H9 (cell line): Measurements from ENCODE around the gene SP110. TPM values are rescaled to one million over a fixed set of nuclear protein-coding genes. Genes with fewer than 3 reads are reported as not detected.

ENCODE experiments used
- DNase-seq: peaks from one replicate; pipeline ENCODE4 v3.0.0-alpha.2; 2017
- H2AFZ ChIP-seq: one replicate; pipeline ENCODE4 v1.6.1; 2013; ENCODE audit warnings: mild to moderate bottlenecking, low read length, control low read depth, moderate library complexity
- H2AK5ac ChIP-seq: 2 replicates; pipeline ENCODE4 v1.6.1; 2013; ENCODE audit warnings: low read length, control low read depth, mixed read lengths; ENCODE audit not compliant: insufficient read length
- H2BK120ac ChIP-seq: one replicate; pipeline ENCODE4 v1.6.1; 2013; ENCODE audit warnings: low read depth, mild to moderate bottlenecking, low read length, control low read depth, inconsistent platforms; ENCODE audit not compliant: poor library complexity, severe bottlenecking
- H2BK12ac ChIP-seq: 2 replicates; pipeline ENCODE4 v1.6.1; 2013; ENCODE audit warnings: low read length, control low read depth, mixed read lengths, low read depth; ENCODE audit not compliant: insufficient read length
- H2BK15ac ChIP-seq: 2 replicates; pipeline ENCODE4 v1.6.1; 2013; ENCODE audit warnings: low read depth, low read length, control low read depth
- H2BK20ac ChIP-seq: one replicate; pipeline ENCODE4 v1.6.1; 2013; ENCODE audit warnings: low read depth, mild to moderate bottlenecking, low read length, control low read depth, inconsistent platforms; ENCODE audit not compliant: poor library complexity, severe bottlenecking
- H2BK5ac ChIP-seq: 2 replicates; pipeline ENCODE4 v1.6.1; 2013; ENCODE audit warnings: low read length, control low read depth, mixed read lengths; ENCODE audit not compliant: insufficient read length
- H3K14ac ChIP-seq: 2 replicates; pipeline ENCODE4 v1.6.1; 2013; ENCODE audit warnings: low read length, control low read depth; ENCODE audit not compliant: insufficient read depth
- H3K18ac ChIP-seq: 2 replicates; pipeline ENCODE4 v1.6.1; 2013; ENCODE audit warnings: low read depth, mild to moderate bottlenecking, mixed read lengths, low read length, control low read depth; ENCODE audit not compliant: insufficient read length
- H3K23ac ChIP-seq: 2 replicates; pipeline ENCODE4 v1.6.1; 2013; ENCODE audit warnings: low read length, control low read depth, mixed read lengths, low read depth; ENCODE audit not compliant: insufficient read length
- H3K23me2 ChIP-seq: 2 replicates; pipeline ENCODE4 v1.6.1; 2013; ENCODE audit warnings: low read depth, mild to moderate bottlenecking, mixed read lengths, low read length, control low read depth; ENCODE audit not compliant: insufficient read length, poor library complexity, severe bottlenecking
- H3K27ac ChIP-seq: 2 replicates; pipeline ENCODE4 v1.5.1; 2013; ENCODE audit warnings: low read length, control low read depth, mixed read lengths, low read depth; ENCODE audit not compliant: insufficient read length
- H3K27me3 ChIP-seq: 2 replicates; pipeline ENCODE4 v1.6.1; 2013; ENCODE audit warnings: low read length, control low read depth, inconsistent platforms; ENCODE audit not compliant: insufficient read depth
- H3K4ac ChIP-seq: 2 replicates; pipeline ENCODE4 v1.6.1; 2013; ENCODE audit warnings: low read depth, mild to moderate bottlenecking, control low read depth, inconsistent platforms, low read length, moderate library complexity
- H3K4me1 ChIP-seq: 2 replicates; pipeline ENCODE4 v1.6.1; 2013; ENCODE audit warnings: low read length, control low read depth, inconsistent platforms; ENCODE audit not compliant: insufficient read depth
- H3K4me2 ChIP-seq: 2 replicates; pipeline ENCODE4 v1.6.1; 2013; ENCODE audit warnings: low read length, control low read depth, mixed read lengths; ENCODE audit not compliant: insufficient read length, insufficient read depth
- H3K56ac ChIP-seq: 2 replicates; pipeline ENCODE4 v1.6.1; 2013; ENCODE audit warnings: low read depth, mild to moderate bottlenecking, mixed read lengths, low read length, control low read depth; ENCODE audit not compliant: insufficient read length
- H3K79me1 ChIP-seq: 2 replicates; pipeline ENCODE4 v1.6.1; 2013; ENCODE audit warnings: low read depth, mild to moderate bottlenecking, moderate library complexity, low read length, control low read depth, inconsistent platforms; ENCODE audit not compliant: insufficient read depth, poor library complexity, severe bottlenecking
- H3K79me2 ChIP-seq: 2 replicates; pipeline ENCODE4 v1.6.1; 2013; ENCODE audit warnings: low read length, control low read depth, inconsistent platforms; ENCODE audit not compliant: insufficient read depth
- H3K9ac ChIP-seq: 2 replicates; pipeline ENCODE4 v1.6.1; 2013; ENCODE audit warnings: low read length, control low read depth, mixed read lengths; ENCODE audit not compliant: insufficient read length; ENCODE audit errors: extremely low read depth
- H3K9me3 ChIP-seq: one replicate; pipeline ENCODE4 v1.6.1; 2013; ENCODE audit warnings: low read depth, low read length, inconsistent platforms; ENCODE audit not compliant: control insufficient read depth
- H3T11ph ChIP-seq: one replicate; pipeline ENCODE4 v1.6.1; 2013; ENCODE audit warnings: mild to moderate bottlenecking, low read length, control low read depth, inconsistent platforms
- H4K20me1 ChIP-seq: one replicate; pipeline ENCODE4 v1.6.1; 2013; ENCODE audit not compliant: control insufficient read depth, insufficient read length, insufficient read depth
- H4K5ac ChIP-seq: 2 replicates; pipeline ENCODE4 v1.6.1; 2013; ENCODE audit warnings: low read depth, mild to moderate bottlenecking, mixed read lengths, low read length, control low read depth; ENCODE audit not compliant: insufficient read length
- H4K8ac ChIP-seq: replicated peaks from 2 replicates; pipeline ENCODE4 v1.6.1; 2013; ENCODE audit warnings: low read length, control low read depth, mixed read lengths, low read depth; ENCODE audit not compliant: insufficient read length
- H4K91ac ChIP-seq: 2 replicates; pipeline ENCODE4 v1.6.1; 2013; ENCODE audit warnings: low read depth, mild to moderate bottlenecking, moderate library complexity, mixed read lengths, low read length, control low read depth; ENCODE audit not compliant: insufficient read length
- H3K27ac Mint-ChIP-seq, 3 experiments: 2 replicates in 2 of 3; 3 replicates in 1 of 3; pipeline ENCODE4 v1.8.0; 2020 to 2021; ENCODE audit warnings: mixed read lengths in 3 of 3, mild to moderate bottlenecking in 1 of 3, moderate library complexity in 1 of 3
- H3K27me3 Mint-ChIP-seq: 2 replicates; pipeline ENCODE4 v1.8.0; 2021; ENCODE audit warnings: low read depth, mild to moderate bottlenecking, moderate library complexity, mixed read lengths
- H3K36me3 Mint-ChIP-seq, 3 experiments: 2 replicates in 2 of 3; 3 replicates in 1 of 3; pipeline ENCODE4 v1.8.0; 2020 to 2021; ENCODE audit warnings: low read depth in 3 of 3, mixed read lengths in 3 of 3; ENCODE audit not compliant: insufficient read depth in 1 of 3
- H3K4me1 Mint-ChIP-seq, 2 experiments: 2 replicates each; pipeline ENCODE4 v1.8.0; 2020; ENCODE audit warnings: mixed read lengths in 2 of 2
- H3K4me3 Mint-ChIP-seq, 2 experiments: 2 replicates in 1 of 2; 3 replicates in 1 of 2; pipeline ENCODE4 v1.8.0; 2020 to 2021; ENCODE audit warnings: mild to moderate bottlenecking in 2 of 2, mixed read lengths in 2 of 2, moderate library complexity in 1 of 2
- H3K9me3 Mint-ChIP-seq, 2 experiments: 2 replicates in 1 of 2; 3 replicates in 1 of 2; pipeline ENCODE4 v1.8.0; 2020; ENCODE audit warnings: mild to moderate bottlenecking in 2 of 2, mixed read lengths in 2 of 2, moderate library complexity in 1 of 2
- WGBS: extraction: QIAGEN DNeasy Blood & Tissue Kit; methylation state at CpG from one replicate; pipeline ENCODE4 v1.1.7; 2013; ENCODE audit warnings: missing lambda C conversion rate, low lambda C conversion rate, mixed read lengths; ENCODE audit not compliant: insufficient read length; ENCODE audit errors: extremely low coverage; 5-methylcytosine and 5-hydroxymethylcytosine counted together
- total RNA-seq: library from RNA; stranded (reverse); gene quantifications from 2 replicates; pipeline ENCODE4 v1.2.1, GENCODE V29; 2021
- TF ChIP-seq, protein P1 (sequence below): fragments of 200-600 bp; sonication (generic); conservative IDR thresholded peaks from 3 replicates; pipeline ENCODE4 v1.8.0; 2021; ENCODE audit warnings: antibody characterized with exemption, mild to moderate bottlenecking

Gene SP110
- total RNA-seq, 1 experiment from 2014 or later: 3.7 TPM

DNA sequence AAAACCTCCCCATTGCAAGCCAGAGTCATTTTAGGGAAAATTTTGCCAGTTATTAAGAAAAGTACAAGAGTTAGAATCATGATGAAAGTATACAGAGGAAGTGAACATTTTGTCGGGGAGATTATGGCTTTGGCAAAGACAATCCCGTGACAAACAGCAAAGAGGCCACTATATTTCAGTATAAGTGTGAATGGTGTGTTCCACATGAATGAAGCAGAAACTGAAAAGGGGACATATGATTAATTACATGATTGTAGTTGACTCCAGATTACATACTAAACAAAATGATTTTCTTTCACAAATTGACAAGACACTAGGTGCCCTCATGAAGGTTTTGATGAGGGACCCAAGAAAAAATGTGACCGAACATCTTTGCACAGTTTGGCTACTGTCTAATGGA, 47.8 kb upstream of the SP110 start:
- Histone ChIP-seq H3K27me3 (no peaks in the 10 kb centered on the region), H4K91ac (no peak overlapping the region), H3K4ac (no peak overlapping the region), H3K79me1 (no peaks in the 10 kb centered on the region), H3K4me1 (no peaks in the 10 kb centered on the region), H2BK120ac (no peak overlapping the region), H4K20me1 (no peaks in the 10 kb centered on the region), H3K14ac (no peak overlapping the region), H3K56ac (no peak overlapping the region), H2AFZ (no peak overlapping the region), H2BK20ac (no peak overlapping the region), H3K9ac (no peak overlapping the region), H3K9me3 (no peaks in the 10 kb centered on the region), H3K23me2 (no peaks in the 10 kb centered on the region), H4K8ac (no peak overlapping the region), H3K18ac (no peak overlapping the region), H2AK5ac (no peak overlapping the region), H3K4me2 (no peak overlapping the region), H2BK12ac (no peak overlapping the region), H3K27ac (no peak overlapping the region), H3K79me2 (no peaks in the 10 kb centered on the region), H4K5ac (no peak overlapping the region), H2BK15ac (no peak overlapping the region), H2BK5ac (no peak overlapping the region), H3K23ac (no peak overlapping the region), H3T11ph (no peak overlapping the region)
- H3K27ac Mint-ChIP-seq: no peak overlapping the region
- peaks cover 8 to 10% of the 10 kb centered on the region in 2 experiments; a peak in 3 of 4 replicates for H3K4me1 Mint-ChIP-seq
- WGBS: no CpG with 5 or more reads among the region's 3 CpGs
- peaks cover 2 to 5% of the 10 kb centered on the region in 2 experiments; a peak in 3 of 5 replicates for H3K9me3 Mint-ChIP-seq
- H3K4me3 Mint-ChIP-seq: no peak overlapping the region
- no peaks in the 10 kb centered on the region for H3K27me3 Mint-ChIP-seq
- TF ChIP-seq, protein P1, sequence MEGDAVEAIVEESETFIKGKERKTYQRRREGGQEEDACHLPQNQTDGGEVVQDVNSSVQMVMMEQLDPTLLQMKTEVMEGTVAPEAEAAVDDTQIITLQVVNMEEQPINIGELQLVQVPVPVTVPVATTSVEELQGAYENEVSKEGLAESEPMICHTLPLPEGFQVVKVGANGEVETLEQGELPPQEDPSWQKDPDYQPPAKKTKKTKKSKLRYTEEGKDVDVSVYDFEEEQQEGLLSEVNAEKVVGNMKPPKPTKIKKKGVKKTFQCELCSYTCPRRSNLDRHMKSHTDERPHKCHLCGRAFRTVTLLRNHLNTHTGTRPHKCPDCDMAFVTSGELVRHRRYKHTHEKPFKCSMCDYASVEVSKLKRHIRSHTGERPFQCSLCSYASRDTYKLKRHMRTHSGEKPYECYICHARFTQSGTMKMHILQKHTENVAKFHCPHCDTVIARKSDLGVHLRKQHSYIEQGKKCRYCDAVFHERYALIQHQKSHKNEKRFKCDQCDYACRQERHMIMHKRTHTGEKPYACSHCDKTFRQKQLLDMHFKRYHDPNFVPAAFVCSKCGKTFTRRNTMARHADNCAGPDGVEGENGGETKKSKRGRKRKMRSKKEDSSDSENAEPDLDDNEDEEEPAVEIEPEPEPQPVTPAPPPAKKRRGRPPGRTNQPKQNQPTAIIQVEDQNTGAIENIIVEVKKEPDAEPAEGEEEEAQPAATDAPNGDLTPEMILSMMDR: no peak
- H3K36me3 Mint-ChIP-seq: no peaks in the 10 kb centered on the region; a peak in 1 of 7 replicates
- no peak for DNase-seq
